Gastrocnemius medialis (tissue), 4 donors: ENCODE measurements around the gene SIGLEC7.

Source experiments
- POLR2A ChIP-seq, 2 donors: fragments of 450-650 bp; IDR thresholded peaks; one replicate each; pipeline ENCODE4 v1.6.1; 2017; ENCODE audit warnings: antibody characterized with exemption in 2 of 2, mild to moderate bottlenecking in 2 of 2, moderate library complexity in 2 of 2
- TF ChIP-seq, protein P1 (sequence below), 5 experiments: fragments of 450-650 bp in 3 of 5; fragments of 200-600 bp in 2 of 5; sonication (generic) in 2 of 5; IDR thresholded peaks in 4 of 5; conservative IDR thresholded peaks in 1 of 5; 1 replicate in 4 of 5; 2 replicates in 1 of 5; pipeline ENCODE4 v1.5.1; 2016 to 2019; ENCODE audit warnings: antibody characterized with exemption in 5 of 5, mild to moderate bottlenecking in 3 of 5, moderate library complexity in 3 of 5

DNA sequence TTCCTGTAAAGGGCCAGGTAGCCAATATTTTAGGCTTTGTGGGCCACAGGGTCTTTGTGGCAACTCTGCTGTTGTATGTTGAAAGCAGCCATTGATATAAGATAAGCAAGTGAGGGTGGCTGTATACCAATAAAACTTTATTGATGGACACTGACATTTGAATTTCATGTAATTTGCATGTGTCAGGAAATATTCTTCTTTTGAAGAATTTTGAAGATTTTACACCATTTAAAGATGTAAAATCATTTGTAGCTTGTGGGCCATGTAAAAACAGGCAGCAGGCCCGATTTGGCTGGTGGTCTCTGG lies 31.5 kb upstream of the SIGLEC7 start:
- TF ChIP-seq, protein P1, sequence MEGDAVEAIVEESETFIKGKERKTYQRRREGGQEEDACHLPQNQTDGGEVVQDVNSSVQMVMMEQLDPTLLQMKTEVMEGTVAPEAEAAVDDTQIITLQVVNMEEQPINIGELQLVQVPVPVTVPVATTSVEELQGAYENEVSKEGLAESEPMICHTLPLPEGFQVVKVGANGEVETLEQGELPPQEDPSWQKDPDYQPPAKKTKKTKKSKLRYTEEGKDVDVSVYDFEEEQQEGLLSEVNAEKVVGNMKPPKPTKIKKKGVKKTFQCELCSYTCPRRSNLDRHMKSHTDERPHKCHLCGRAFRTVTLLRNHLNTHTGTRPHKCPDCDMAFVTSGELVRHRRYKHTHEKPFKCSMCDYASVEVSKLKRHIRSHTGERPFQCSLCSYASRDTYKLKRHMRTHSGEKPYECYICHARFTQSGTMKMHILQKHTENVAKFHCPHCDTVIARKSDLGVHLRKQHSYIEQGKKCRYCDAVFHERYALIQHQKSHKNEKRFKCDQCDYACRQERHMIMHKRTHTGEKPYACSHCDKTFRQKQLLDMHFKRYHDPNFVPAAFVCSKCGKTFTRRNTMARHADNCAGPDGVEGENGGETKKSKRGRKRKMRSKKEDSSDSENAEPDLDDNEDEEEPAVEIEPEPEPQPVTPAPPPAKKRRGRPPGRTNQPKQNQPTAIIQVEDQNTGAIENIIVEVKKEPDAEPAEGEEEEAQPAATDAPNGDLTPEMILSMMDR (IDR thresholded peaks at IDR 0.05 in 4 of 5, conservative IDR thresholded peaks at IDR 0.05 in 1 of 5), result no peak
- TF ChIP-seq POLR2A (IDR thresholded peaks at IDR 0.05), result no peak
